IPS-18a (cell line): ENCODE data around the gene FAF1.

Experiments used
- H3K27ac ChIP-seq: one replicate; pipeline ENCODE4 v1.5.1; 2013; ENCODE audit warnings: low read length
- H3K27me3 ChIP-seq: one replicate; pipeline ENCODE4 v1.6.1; 2013; ENCODE audit warnings: mild to moderate bottlenecking, low read length; ENCODE audit not compliant: control insufficient read depth, insufficient read depth
- H3K36me3 ChIP-seq: one replicate; pipeline ENCODE4 v1.6.1; 2013; ENCODE audit warnings: low read depth, low read length; ENCODE audit not compliant: control insufficient read depth
- H3K4me1 ChIP-seq: one replicate; pipeline ENCODE4 v1.6.1; 2013; ENCODE audit warnings: low read depth, low read length; ENCODE audit not compliant: control insufficient read depth
- H3K4me3 ChIP-seq: one replicate; pipeline ENCODE4 v1.5.1; 2013; ENCODE audit warnings: low read length
- H3K9ac ChIP-seq: one replicate; pipeline ENCODE4 v1.6.1; 2013; ENCODE audit warnings: mild to moderate bottlenecking, low read length, moderate library complexity
- H3K9me3 ChIP-seq: one replicate; pipeline ENCODE4 v1.6.1; 2013; ENCODE audit warnings: low read depth, low read length; ENCODE audit not compliant: control insufficient read depth

The FAF1 gene

GRCh38 chr1:50858761-50859160 is 101.3 kb downstream of the FAF1 start:
- H3K9ac ChIP-seq, result no peak overlapping the region

GRCh38 chr1:50857702-50858101 is 102.4 kb downstream of the FAF1 start:
- H3K4me3 ChIP-seq, result no peak overlapping the region
- H3K9me3 ChIP-seq, result peaks cover 8% of the 10 kb centered on the region
- no peaks in the 10 kb centered on the region for H3K36me3 ChIP-seq
- no peak overlapping the region for H3K9ac ChIP-seq
- H3K4me1 ChIP-seq, result no peaks in the 10 kb centered on the region
- no peak overlapping the region for H3K27ac ChIP-seq
- no peaks in the 10 kb centered on the region for H3K27me3 ChIP-seq

More at GRCh38 chr1:50858761-50859160, 101.3 kb downstream of the FAF1 start:
- Histone ChIP-seq H3K4me1 (no peaks in the 10 kb centered on the region), H3K27ac (no peak overlapping the region), H3K4me3 (no peak overlapping the region), H3K27me3 (no peaks in the 10 kb centered on the region), H3K9me3 (peaks cover 8% of the 10 kb centered on the region), H3K36me3 (no peaks in the 10 kb centered on the region)

GRCh38 chr1:50853325-50853724 is 106.7 kb downstream of the FAF1 start:
- Histone ChIP-seq H3K9ac (no peak overlapping the region), H3K36me3 (no peaks in the 10 kb centered on the region), H3K4me1 (no peaks in the 10 kb centered on the region), H3K27me3 (no peaks in the 10 kb centered on the region), H3K27ac (no peak overlapping the region), H3K4me3 (no peak overlapping the region), H3K9me3 (no peaks in the 10 kb centered on the region)

GRCh38 chr1:50852889-50853288 is 107.2 kb downstream of the FAF1 start:
- Histone ChIP-seq H3K27ac (no peak overlapping the region), H3K4me3 (no peak overlapping the region), H3K9me3 (no peaks in the 10 kb centered on the region), H3K27me3 (no peaks in the 10 kb centered on the region), H3K36me3 (no peaks in the 10 kb centered on the region), H3K9ac (no peak overlapping the region), H3K4me1 (no peaks in the 10 kb centered on the region)

- Histone ChIP-seq H3K9me3 (no peaks in the 10 kb centered on the region), H3K27me3 (no peaks in the 10 kb centered on the region), H3K4me3 (no peak overlapping the region), H3K4me1 (no peaks in the 10 kb centered on the region), H3K9ac (no peak overlapping the region), H3K27ac (no peak overlapping the region), H3K36me3 (no peaks in the 10 kb centered on the region)
Observed at GRCh38 chr1:50851466-50851865, 108.6 kb downstream of the FAF1 start.

GRCh38 chr1:50851034-50851433 is 109.0 kb downstream of the FAF1 start:
- H3K36me3 ChIP-seq, result no peaks in the 10 kb centered on the region
- no peak overlapping the region for H3K4me3 ChIP-seq
- no peaks in the 10 kb centered on the region for H3K9me3 ChIP-seq
- no peaks in the 10 kb centered on the region for H3K27me3 ChIP-seq
- no peak overlapping the region for H3K9ac ChIP-seq
- H3K27ac ChIP-seq, result no peak overlapping the region
- H3K4me1 ChIP-seq, result no peaks in the 10 kb centered on the region

- H3K4me3 ChIP-seq, result no peak overlapping the region
- no peak overlapping the region for H3K9ac ChIP-seq
- H3K27ac ChIP-seq, result no peak overlapping the region
- no peaks in the 10 kb centered on the region for H3K36me3 ChIP-seq
- H3K27me3 ChIP-seq, result no peaks in the 10 kb centered on the region
- no peaks in the 10 kb centered on the region for H3K4me1 ChIP-seq
- no peaks in the 10 kb centered on the region for H3K9me3 ChIP-seq
Observed at GRCh38 chr1:50847303-50847702, 112.8 kb downstream of the FAF1 start.

GRCh38 chr1:50846224-50846839 is 113.7 kb downstream of the FAF1 start:
- H3K4me1 ChIP-seq, result no peaks in the 10 kb centered on the region
- H3K27ac ChIP-seq, result no peak overlapping the region
- H3K9me3 ChIP-seq, result no peaks in the 10 kb centered on the region
- H3K4me3 ChIP-seq, result no peak overlapping the region
- no peak overlapping the region for H3K9ac ChIP-seq
- no peaks in the 10 kb centered on the region for H3K27me3 ChIP-seq
- H3K36me3 ChIP-seq, result no peaks in the 10 kb centered on the region

- no peak overlapping the region for H3K27ac ChIP-seq
- H3K27me3 ChIP-seq, result no peaks in the 10 kb centered on the region
- H3K4me1 ChIP-seq, result no peaks in the 10 kb centered on the region
- no peak overlapping the region for H3K4me3 ChIP-seq
- no peaks in the 10 kb centered on the region for H3K36me3 ChIP-seq
- no peaks in the 10 kb centered on the region for H3K9me3 ChIP-seq
- H3K9ac ChIP-seq, result no peak overlapping the region
Observed at GRCh38 chr1:50841791-50842387, 118.2 kb downstream of the FAF1 start.

GRCh38 chr1:50836117-50836516 is 124.0 kb downstream of the FAF1 start:
- Histone ChIP-seq H3K27me3 (no peaks in the 10 kb centered on the region), H3K27ac (no peak overlapping the region), H3K9me3 (no peaks in the 10 kb centered on the region), H3K4me1 (no peaks in the 10 kb centered on the region), H3K9ac (no peak overlapping the region), H3K36me3 (no peaks in the 10 kb centered on the region), H3K4me3 (no peak overlapping the region)

GRCh38 chr1:50833216-50833615 is 126.9 kb downstream of the FAF1 start:
- Histone ChIP-seq H3K27me3 (no peaks in the 10 kb centered on the region), H3K9ac (no peak overlapping the region), H3K9me3 (no peaks in the 10 kb centered on the region), H3K36me3 (no peaks in the 10 kb centered on the region), H3K4me1 (no peaks in the 10 kb centered on the region), H3K27ac (no peak overlapping the region), H3K4me3 (no peak overlapping the region)

- no peaks in the 10 kb centered on the region for H3K4me1 ChIP-seq
- H3K9me3 ChIP-seq, result no peaks in the 10 kb centered on the region
- no peaks in the 10 kb centered on the region for H3K27me3 ChIP-seq
- no peaks in the 10 kb centered on the region for H3K36me3 ChIP-seq
- no peak overlapping the region for H3K9ac ChIP-seq
- H3K4me3 ChIP-seq, result no peak overlapping the region
- H3K27ac ChIP-seq, result no peak overlapping the region
Observed at GRCh38 chr1:50832167-50832566, 127.9 kb downstream of the FAF1 start.
